ENCODE measurements around the gene ZDHHC8.
A peak's percentile ranks its signal among the peaks of the same experiment; 100 is the strongest.

DNA sequence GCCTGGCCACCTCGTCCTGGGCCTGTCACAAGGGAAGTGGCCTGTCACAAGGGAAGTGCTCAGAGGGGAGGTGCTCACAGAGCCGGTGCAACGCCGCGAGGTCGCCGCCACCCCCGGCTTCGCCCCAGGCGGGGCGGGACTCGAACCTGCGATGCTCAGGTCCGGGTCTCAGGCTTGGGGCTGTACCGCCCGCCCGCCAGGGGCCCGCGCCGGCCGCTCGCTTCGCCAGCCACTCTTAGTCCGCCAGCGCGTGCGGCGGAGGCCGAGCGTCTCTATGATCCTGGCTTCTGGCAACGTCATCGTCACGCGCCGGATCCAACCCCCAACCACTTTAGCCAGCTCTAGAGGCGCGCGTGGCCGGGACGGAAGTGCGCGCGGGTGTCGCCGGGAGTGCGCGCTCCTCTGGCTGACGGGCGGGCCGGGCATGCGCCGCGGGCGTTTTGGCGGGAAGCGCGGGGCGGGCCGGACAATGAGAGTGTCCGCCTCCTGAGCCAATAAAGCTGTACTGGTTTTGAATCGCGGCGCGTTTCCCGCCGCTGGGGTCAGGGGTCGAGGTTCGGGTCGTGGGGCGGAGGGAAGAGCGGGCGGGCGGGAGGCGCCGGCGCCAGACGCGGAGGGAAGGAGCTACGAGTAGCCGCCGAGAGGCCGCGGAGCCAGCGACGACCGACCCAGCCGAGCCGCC is 14.5 kb upstream of the ZDHHC8 start, which contains the start of gene TRMT2A:
- TF ChIP-seq, protein P1, sequence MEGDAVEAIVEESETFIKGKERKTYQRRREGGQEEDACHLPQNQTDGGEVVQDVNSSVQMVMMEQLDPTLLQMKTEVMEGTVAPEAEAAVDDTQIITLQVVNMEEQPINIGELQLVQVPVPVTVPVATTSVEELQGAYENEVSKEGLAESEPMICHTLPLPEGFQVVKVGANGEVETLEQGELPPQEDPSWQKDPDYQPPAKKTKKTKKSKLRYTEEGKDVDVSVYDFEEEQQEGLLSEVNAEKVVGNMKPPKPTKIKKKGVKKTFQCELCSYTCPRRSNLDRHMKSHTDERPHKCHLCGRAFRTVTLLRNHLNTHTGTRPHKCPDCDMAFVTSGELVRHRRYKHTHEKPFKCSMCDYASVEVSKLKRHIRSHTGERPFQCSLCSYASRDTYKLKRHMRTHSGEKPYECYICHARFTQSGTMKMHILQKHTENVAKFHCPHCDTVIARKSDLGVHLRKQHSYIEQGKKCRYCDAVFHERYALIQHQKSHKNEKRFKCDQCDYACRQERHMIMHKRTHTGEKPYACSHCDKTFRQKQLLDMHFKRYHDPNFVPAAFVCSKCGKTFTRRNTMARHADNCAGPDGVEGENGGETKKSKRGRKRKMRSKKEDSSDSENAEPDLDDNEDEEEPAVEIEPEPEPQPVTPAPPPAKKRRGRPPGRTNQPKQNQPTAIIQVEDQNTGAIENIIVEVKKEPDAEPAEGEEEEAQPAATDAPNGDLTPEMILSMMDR (IDR thresholded peaks at IDR 0.05): peak in 3 of 4 experiments; percentile 24 to 25 (median 25)
- peak; percentile 75 for TF ChIP-seq POLR2AphosphoS5 (IDR thresholded peaks at IDR 0.05)
